Measurements from ENCODE around the gene DLL3.
"Not testable (repeated sequence)": the region's sequence is repeated elsewhere in the genome, so short reads cannot be mapped to it uniquely, and the experiment has no call there.

DLL3 gene

GRCh38 chr19:39475748-39476147, 23.0 kb upstream of the DLL3 start:
- H3K27ac ChIP-seq = no peak overlapping the region
- DNase-seq (ENCODE audit: low spot score) = no peak
- H3K4me3 ChIP-seq = no peak overlapping the region
- TF ChIP-seq CTCF (IDR thresholded peaks at IDR 0.05) = no peak

GRCh38 chr19:39479319-39479801, 19.4 kb upstream of the DLL3 start:
- not testable (repeated sequence) for H3K4me3 ChIP-seq; H3K27ac ChIP-seq; DNase-seq (ENCODE audit: low spot score)

- H3K4me3 ChIP-seq = peak overlapping the region; percentile 90
- H3K27ac ChIP-seq = peak overlapping the region; percentile 54 to 90
These were observed 18.8 kb upstream of the DLL3 start for GRCh38 chr19:39479916-39480315.

GRCh38 chr19:39480337-39481228, 18.2 kb upstream of the DLL3 start, which contains the start of gene TIMM50:
Gene TIMM50, plus strand, starts transcription at chr19:39480838. Its CDS starts 16 bp downstream, at chr19:39480854.
- peak; percentile 96 for DNase-seq (ENCODE audit: low spot score)
- TF ChIP-seq CTCF (IDR thresholded peaks at IDR 0.05) = no peak
- peak within 1 kb of the TSS; percentile 54 to 90 for H3K27ac ChIP-seq
- H3K4me3 ChIP-seq = peak within 1 kb of the TSS; percentile 90

More at GRCh38 chr19:39479916-39480315, 18.8 kb upstream of the DLL3 start:
- no peak for DNase-seq (ENCODE audit: low spot score)
- TF ChIP-seq CTCF (IDR thresholded peaks at IDR 0.05) = no peak

- DNase-seq (ENCODE audit: low spot score) = no peak
- Histone ChIP-seq H3K27ac (peak overlapping the region; percentile 54 to 90), H3K4me3 (peak overlapping the region; percentile 90)
- TF ChIP-seq CTCF (IDR thresholded peaks at IDR 0.05) = no peak
These were observed 17.6 kb upstream of the DLL3 start for GRCh38 chr19:39481229-39481545.

- H3K4me3 ChIP-seq = peak overlapping the region; percentile 90
- TF ChIP-seq CTCF (IDR thresholded peaks at IDR 0.05) = no peak
- no peak for DNase-seq (ENCODE audit: low spot score)
- no peak overlapping the region for H3K27ac ChIP-seq
These were observed 17.1 kb upstream of the DLL3 start for GRCh38 chr19:39481676-39482075.

GRCh38 chr19:39483141-39483540, 15.6 kb upstream of the DLL3 start:
- no peak overlapping the region for H3K4me3 ChIP-seq
- no peak for TF ChIP-seq CTCF (IDR thresholded peaks at IDR 0.05)
- DNase-seq (ENCODE audit: low spot score) = no peak
- H3K27ac ChIP-seq = no peak overlapping the region

Measured in coronary artery (tissue), 2 donors.